ENCODE results near the gene CDK6. TPM values are rescaled to one million over a fixed set of nuclear protein-coding genes. Genes with fewer than 3 reads are reported as not detected.

CDK6 gene
- total and polyA plus RNA-seq, 2 of the 8 experiments (the other 6 are each of a cell fraction or from before 2014, with no cell fraction given): 5.9 to 18.9 TPM

- no peak overlapping the region for H2AK5ac ChIP-seq (ENCODE audit: low read depth, low read length)
- H3K9ac ChIP-seq (replicated peaks in 1 of 4; ENCODE audit: extremely low read depth in 1 of 4, low read depth in 3 of 4, low read length in 3 of 4): no peak overlapping the region
- no peak overlapping the region for H3K14ac ChIP-seq (ENCODE audit: insufficient read length)
- peaks cover 1 to 9% (median 5%) of the 10 kb centered on the region in 4 experiments; a peak in 3 of 7 replicates for H3K4me1 ChIP-seq (replicated peaks in 1 of 4; ENCODE audit: control insufficient read depth in 3 of 4, insufficient read depth in 4 of 4, low read length in 3 of 4)
- H3K4me3 ChIP-seq (ENCODE audit: extremely low read depth in 1 of 4, insufficient read depth in 2 of 4, low read depth in 3 of 4, low read length in 4 of 4): no peak overlapping the region
- no peak overlapping the region for H3K4ac ChIP-seq (replicated peaks; ENCODE audit: insufficient read length, low read depth, low read length)
- no peak overlapping the region for H3K18ac ChIP-seq (ENCODE audit: extremely low read depth, low read length)
- H4K20me1 ChIP-seq (replicated peaks in 1 of 2; ENCODE audit: control insufficient read depth in 1 of 2, insufficient read depth in 2 of 2, low read length in 2 of 2): no peaks in the 10 kb centered on the region
- H4K91ac ChIP-seq (replicated peaks; ENCODE audit: insufficient read length, low read length): no peak overlapping the region
- peaks cover 0 to 3% (median 0%) of the 10 kb centered on the region in 4 experiments; a peak in 1 of 8 replicates for H3K36me3 ChIP-seq (ENCODE audit: control insufficient read depth in 2 of 4, insufficient read depth in 4 of 4, low read length in 3 of 4)
- peaks cover 0 to 4% of the 10 kb centered on the region in 2 experiments; a peak in 2 of 4 replicates for H3K79me2 ChIP-seq (ENCODE audit: control insufficient read depth in 1 of 2, insufficient read depth in 2 of 2, low read length in 2 of 2)
- no peak overlapping the region for H4K8ac ChIP-seq (ENCODE audit: extremely low read depth, insufficient read depth, low read length)
- H2AFZ ChIP-seq (ENCODE audit: low read length): no peak overlapping the region
- no peak overlapping the region for H3K23ac ChIP-seq (ENCODE audit: insufficient read length)
- FAIRE-seq: no peak
- no peak overlapping the region for H2BK120ac ChIP-seq (replicated peaks; ENCODE audit: low read depth, low read length)
- H3K79me1 ChIP-seq (ENCODE audit: low read depth, low read length): no peaks in the 10 kb centered on the region
- H3K4me2 ChIP-seq (ENCODE audit: insufficient read depth in 1 of 2, low read depth in 2 of 2, low read length in 2 of 2): no peak overlapping the region
- H2BK20ac ChIP-seq (ENCODE audit: low read length): no peak overlapping the region
- H2BK12ac ChIP-seq (ENCODE audit: low read depth, low read length): no peak overlapping the region
- peaks cover 12 to 16% of the 10 kb centered on the region in 2 experiments for H3K9me3 ChIP-seq (ENCODE audit: insufficient read depth in 2 of 2, low read depth in 1 of 2, low read length in 1 of 2)
- 89% methylated on average over 1 of the region's 1 CpG; no CpG with 5 or more reads in 1 of the 2 experiments for WGBS, 2 experiments (ENCODE audit: extremely low coverage in 1 of 2, insufficient coverage in 1 of 2, insufficient read length in 1 of 2, insufficient replicate concordance in 2 of 2, low coverage in 1 of 2, low lambda C conversion rate in 2 of 2, missing lambda C conversion rate in 1 of 2)
- H3K56ac ChIP-seq (replicated peaks; ENCODE audit: insufficient read length, low read depth, low read length): no peak overlapping the region
- no peak overlapping the region for H3K27ac ChIP-seq (ENCODE audit: low read depth, low read length)
- no peaks in the 10 kb centered on the region for H3K27me3 ChIP-seq (replicated peaks in 1 of 4; ENCODE audit: control insufficient read depth in 3 of 4, extremely low read depth in 1 of 4, insufficient read depth in 3 of 4, low read length in 3 of 4)
- ChIA-PET CTCF (ENCODE audit: partially characterized antibody) (no interaction called here), POLR2A (ENCODE audit: partially characterized antibody) (no interaction called here)
- H3K23me2 ChIP-seq (ENCODE audit: low read depth, low read length): no peaks in the 10 kb centered on the region
- H2BK15ac ChIP-seq (ENCODE audit: low read length): no peak overlapping the region
- no peak overlapping the region for H4K5ac ChIP-seq (ENCODE audit: insufficient read length, low read depth, low read length)
- no peak for DNase-seq (ENCODE audit: low read depth in 1 of 2, low spot score in 2 of 2)
- no peak overlapping the region for H2BK5ac ChIP-seq (ENCODE audit: low read depth, low read length)
- TF ChIP-seq CTBP2 (IDR thresholded peaks at IDR 0.05; ENCODE audit: borderline replicate concordance, insufficient read depth, insufficient read length, low read length): no peak
- no peak for TF ChIP-seq SIN3A (conservative IDR thresholded peaks at IDR 0.05 in 1 of 2, IDR thresholded peaks at IDR 0.05 in 1 of 2; ENCODE audit: low read depth in 1 of 2, low read length in 2 of 2)
- no peak for TF ChIP-seq EP300 (IDR thresholded peaks at IDR 0.05; ENCODE audit: borderline replicate concordance in 1 of 2, low read depth in 2 of 2, low read length in 2 of 2)
- TF ChIP-seq JUND (IDR thresholded peaks at IDR 0.05; ENCODE audit: low read length): no peak
- no peak for TF ChIP-seq HDAC6 (IDR thresholded peaks at IDR 0.05; ENCODE audit: low read depth, low read length)
- no peak for TF ChIP-seq RFX5 (IDR thresholded peaks at IDR 0.05; ENCODE audit: borderline replicate concordance, low read depth, low read length)
- no peak for TF ChIP-seq SIX5 (IDR thresholded peaks at IDR 0.05; ENCODE audit: low read depth, low read length)
- no peak for TF ChIP-seq KDM1A (IDR thresholded peaks at IDR 0.05; ENCODE audit: borderline replicate concordance, low read length)
- TF ChIP-seq POLR2AphosphoS5 (IDR thresholded peaks at IDR 0.05; ENCODE audit: low read depth, low read length): no peak
- no peak for TF ChIP-seq TEAD4 (IDR thresholded peaks at IDR 0.05; ENCODE audit: low read depth, low read length)
- no peak for TF ChIP-seq RNF2 (IDR thresholded peaks at IDR 0.05; ENCODE audit: borderline replicate concordance, low read depth, low read length, missing control alignments, poor library complexity, severe bottlenecking)
- no peak for TF ChIP-seq SRF (IDR thresholded peaks at IDR 0.05; ENCODE audit: low read depth, low read length)
- TF ChIP-seq EGR1 (IDR thresholded peaks at IDR 0.05; ENCODE audit: borderline replicate concordance, low read depth, low read length): no peak
Observed at GRCh38 chr7:92788559-92789183, 47.7 kb downstream of the CDK6 start.

Data from H1 (cell line).